Stimulated activated CD4-positive, alpha-beta T cell treated with anti-CD3 and anti-CD28 coated beads, Interleukin-1b, Interleukin-23, amount 100 ng/mL, for 48 hours (primary cell): ENCODE results near the gene CUEDC2.

Experiments used
- DNase-seq: peaks from one replicate; pipeline ENCODE4 v3.0.0-alpha.2; 2020

CUEDC2 gene, protein sequence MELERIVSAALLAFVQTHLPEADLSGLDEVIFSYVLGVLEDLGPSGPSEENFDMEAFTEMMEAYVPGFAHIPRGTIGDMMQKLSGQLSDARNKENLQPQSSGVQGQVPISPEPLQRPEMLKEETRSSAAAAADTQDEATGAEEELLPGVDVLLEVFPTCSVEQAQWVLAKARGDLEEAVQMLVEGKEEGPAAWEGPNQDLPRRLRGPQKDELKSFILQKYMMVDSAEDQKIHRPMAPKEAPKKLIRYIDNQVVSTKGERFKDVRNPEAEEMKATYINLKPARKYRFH

GRCh38 chr10:102432162-102432950 is at the start of gene CUEDC2:
TSS of gene CUEDC2 (minus strand) at chr10:102432574. CDS start at chr10:102425188, 7,386 bp downstream.
- DNase-seq: peak; percentile 97

- no peak for DNase-seq
These were observed 48.0 kb upstream of the CUEDC2 start for GRCh38 chr10:102480396-102480795.

DNA sequence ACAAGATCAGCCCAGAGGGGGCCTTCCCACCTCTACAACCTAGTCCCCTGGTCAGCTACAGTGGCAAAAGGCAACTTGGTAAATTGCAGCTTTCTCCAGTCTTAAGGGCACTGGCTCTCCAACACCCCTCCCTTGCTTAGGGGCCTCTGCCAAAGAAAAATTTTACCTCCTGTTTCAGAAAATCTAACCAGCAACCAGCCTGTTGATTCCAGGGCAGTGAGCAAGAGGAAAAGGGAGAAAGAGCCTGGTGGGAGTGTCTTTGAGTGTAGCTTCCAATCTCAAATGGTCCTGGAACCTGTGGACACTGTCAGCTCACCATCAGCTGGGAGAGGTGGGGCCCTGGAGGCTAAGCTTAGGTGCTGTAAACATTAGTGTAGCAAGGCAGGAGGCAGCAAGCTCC is 47.3 kb upstream of the CUEDC2 start:
- DNase-seq: no peak

DNA sequence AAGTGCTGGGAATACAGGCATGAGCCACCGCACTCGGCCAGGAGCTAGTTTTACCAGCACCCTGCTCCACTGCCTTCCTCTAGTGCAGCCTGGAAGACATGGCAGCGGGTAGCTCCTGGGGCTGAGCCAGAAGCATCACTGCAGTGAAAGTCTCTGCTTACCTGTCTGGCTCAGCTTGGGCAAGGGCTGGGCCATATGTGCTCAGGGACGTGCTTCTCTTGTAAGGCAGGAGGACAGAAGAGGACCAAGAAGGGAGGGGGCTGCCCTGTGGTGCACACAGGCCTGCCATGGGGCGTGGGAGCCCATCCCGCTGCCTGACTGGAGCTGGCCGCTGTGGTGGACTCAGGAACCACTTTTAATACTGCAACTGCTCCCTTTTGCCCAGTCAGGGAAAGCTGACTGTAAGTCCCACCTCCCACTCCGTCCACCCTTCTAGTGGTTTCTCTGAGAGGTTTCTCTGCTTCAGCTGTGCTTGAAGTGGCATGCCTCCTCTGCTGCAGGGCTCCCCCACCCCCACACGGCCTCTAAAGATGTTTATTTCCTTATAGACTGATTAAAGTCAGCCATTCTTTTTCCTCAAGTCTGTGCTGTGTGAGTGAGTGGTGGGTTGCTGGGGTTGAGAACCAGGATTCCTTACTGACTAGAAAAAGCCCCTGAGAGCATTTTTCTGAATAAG is 44.2 kb upstream of the CUEDC2 start:
- DNase-seq: no peak

DNA sequence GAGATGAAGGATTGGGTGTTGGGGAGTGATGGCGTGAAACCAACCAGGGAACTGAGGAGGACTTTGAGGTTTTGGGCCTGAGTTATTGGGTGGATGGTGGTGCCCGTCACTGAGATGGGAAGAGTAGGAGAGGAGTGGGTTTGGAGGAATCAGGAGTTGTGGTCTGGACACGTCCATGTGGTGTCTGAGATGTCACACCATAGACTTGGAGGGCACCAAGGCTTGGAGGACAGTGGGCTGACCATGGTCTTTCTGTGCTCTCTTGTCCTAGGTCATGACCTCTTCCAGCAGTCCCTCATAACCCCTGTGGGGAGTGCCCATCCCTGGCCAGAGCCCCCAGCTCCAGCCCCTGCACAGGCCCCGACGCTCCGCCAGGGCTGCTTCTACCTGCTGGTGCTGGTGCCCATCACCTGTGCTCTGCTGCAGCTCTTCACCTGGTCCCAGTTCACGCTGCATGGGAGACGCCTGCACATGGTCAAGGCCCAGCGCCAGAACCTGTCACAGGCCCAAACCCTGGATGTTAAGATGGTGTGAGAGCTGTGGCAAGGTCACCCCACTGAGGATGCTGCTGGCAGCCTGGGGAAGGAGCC is 43.2 kb upstream of the CUEDC2 start:
- DNase-seq: no peak

- no peak for DNase-seq
These were observed 41.3 kb upstream of the CUEDC2 start for GRCh38 chr10:102473445-102474331.

DNA sequence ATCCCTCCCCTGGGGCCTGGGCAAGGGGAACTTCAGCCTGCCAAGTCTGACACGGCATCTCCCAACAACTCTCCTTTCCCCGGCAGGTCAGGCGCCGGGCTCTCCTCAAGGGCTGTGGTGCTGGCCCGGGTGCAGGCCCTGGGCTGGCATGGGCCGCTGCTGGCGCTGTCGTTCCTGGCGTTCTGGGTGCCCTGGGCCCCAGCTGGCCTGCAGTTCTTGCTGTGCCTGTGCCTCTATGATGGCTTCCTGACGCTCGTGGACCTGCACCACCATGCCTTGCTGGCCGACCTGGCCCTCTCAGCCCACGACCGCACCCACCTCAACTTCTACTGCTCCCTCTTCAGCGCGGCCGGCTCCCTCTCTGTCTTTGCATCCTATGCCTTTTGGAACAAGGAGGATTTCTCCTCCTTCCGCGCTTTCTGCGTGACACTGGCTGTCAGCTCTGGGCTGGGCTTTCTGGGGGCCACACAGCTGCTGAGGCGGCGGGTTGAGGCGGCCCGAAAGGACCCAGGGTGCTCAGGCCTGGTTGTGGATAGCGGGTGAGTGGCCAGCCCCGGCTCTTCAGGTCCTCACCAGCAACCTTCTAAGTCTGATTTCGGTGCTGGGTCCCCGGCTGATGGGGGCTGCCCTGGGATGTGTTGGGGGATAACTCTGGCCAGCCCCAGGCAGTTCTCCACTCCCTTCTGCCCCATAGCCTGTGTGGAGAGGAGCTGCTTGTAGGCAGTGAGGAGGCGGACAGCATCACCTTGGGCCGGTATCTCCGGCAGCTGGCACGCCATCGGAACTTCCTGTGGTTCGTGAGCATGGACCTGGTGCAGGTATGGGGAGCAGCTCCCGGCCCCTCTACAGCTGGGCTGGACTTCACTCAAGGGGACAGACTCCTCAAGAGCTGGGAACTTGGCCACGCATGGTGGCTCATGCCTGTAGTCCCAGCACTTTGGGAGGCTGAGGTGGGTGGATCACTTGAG is 38.5 kb upstream of the CUEDC2 start:
- no peak for DNase-seq

DNA sequence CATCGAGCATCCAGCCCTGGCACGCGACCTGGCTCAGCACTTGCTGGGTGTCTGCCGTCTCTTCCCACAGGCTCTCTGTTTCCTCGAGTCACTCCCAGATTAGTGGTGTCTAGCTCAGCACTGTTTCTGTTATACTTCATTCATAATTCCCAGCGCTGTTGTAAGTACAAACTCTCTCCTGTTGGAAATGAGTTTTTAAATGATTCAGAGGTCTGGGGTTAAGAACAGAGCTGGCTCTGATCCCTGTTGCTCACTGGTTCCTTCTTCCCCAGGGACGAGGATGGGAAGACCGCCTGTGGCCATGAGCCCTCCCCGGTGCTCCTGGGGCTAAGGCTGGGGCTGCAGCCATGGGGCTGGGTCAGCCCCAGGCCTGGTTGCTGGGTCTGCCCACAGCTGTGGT is 36.3 kb upstream of the CUEDC2 start:
- DNase-seq: no peak

DNA sequence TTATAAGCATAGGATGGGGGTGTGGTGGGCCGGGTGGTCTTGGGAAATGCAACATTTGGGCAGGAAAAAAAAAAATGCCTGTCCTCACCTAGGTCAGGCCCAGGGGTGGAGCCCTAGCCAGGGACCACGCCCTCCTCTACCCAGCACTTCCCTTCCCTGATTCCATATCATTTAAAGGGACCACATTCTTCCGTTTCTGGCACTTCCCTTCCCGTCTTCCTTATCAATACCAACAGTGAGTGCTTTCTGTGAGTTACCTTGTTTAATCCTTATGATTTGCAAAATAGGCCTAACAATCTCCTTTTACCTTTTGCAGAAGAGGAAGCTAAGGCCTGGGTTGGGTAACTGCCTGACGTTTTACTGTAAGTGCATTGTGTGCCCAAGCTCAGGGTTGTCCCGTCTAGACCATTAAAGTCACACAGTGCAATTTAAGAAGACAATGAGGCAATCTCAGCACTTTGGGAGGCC is 35.6 kb upstream of the CUEDC2 start:
- no peak for DNase-seq

DNA sequence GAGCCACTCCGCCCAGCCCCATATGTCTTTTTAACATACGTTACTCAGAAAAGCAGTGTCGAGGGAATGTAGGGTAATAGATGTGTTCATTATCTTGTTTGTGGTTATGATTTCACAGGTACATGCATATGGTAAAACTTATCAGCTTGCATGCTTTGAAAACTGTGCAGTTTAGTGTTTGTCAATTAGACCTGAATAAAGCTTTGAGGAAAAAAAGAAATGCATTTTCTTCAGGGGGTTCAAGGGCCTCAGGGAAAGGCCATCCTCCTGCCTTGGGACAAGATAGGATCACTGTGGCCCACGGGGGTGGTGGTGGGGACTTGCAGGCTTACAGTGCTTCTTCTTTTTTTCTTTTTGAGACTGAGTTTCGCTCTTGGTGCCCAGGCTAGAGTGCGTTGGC is 34.9 kb upstream of the CUEDC2 start:
- no peak for DNase-seq

DNA sequence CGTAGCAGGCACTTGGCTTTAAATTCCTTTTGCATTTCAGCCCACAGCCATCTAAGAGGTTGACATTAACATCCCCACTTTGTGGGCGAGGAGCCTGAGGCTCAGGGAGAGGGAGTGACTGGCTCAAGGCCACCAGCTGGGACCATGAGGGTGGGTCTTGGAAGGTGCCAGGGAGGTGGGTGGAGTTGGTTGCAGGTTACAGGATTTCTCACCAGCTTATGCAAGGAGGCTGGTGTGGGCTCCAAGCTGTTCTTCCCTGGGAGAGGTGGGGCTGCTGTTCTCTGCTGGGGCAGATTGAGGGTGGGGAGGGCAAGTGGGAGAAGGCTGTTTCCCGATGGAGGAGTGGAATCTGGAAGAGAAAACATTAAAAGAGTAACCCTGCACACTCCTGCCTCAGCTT is 33.1 kb upstream of the CUEDC2 start:
- no peak for DNase-seq

DNA sequence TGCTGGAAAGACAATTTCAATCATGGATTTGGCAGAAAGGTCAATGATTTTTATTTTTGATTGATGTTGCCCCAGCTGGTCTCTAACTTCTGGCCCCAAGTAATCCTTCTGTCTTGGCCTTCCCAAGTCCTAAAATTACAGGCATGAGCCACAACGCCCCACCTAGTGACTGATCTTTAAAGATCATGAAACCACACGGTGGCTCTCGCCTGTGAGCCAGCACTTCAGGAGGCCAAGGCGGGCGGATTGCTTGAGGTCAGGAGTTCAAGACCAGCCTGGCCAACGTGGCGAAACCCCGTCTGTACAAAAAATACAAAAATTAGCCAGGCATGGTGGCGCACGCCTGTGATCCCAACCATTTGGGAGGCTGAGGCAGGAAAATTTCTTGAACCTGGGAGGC is 31.6 kb upstream of the CUEDC2 start:
- DNase-seq: no peak

- DNase-seq: no peak
These were observed 30.2 kb upstream of the CUEDC2 start for GRCh38 chr10:102462512-102463054.

GRCh38 chr10:102461187-102462054 is 29.0 kb upstream of the CUEDC2 start:
- DNase-seq: peak; percentile 93

DNA sequence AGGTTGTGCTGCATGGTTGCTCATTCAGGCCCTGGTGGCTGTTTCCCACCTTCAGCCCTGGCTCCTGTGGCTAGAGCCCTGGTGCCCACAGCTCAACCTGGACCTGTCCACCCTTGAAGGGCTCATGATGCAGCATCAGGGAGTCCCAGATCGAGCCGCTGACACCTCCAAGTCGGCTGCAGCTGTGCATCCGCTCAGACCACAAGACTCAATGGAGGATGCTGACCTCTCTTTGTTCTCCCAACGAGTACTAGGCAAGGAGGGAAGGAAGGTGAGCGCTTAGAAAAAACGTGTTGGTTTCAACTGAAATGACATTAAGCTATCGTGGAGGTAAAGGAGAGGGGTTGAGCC is 28.4 kb upstream of the CUEDC2 start:
- no peak for DNase-seq

DNA sequence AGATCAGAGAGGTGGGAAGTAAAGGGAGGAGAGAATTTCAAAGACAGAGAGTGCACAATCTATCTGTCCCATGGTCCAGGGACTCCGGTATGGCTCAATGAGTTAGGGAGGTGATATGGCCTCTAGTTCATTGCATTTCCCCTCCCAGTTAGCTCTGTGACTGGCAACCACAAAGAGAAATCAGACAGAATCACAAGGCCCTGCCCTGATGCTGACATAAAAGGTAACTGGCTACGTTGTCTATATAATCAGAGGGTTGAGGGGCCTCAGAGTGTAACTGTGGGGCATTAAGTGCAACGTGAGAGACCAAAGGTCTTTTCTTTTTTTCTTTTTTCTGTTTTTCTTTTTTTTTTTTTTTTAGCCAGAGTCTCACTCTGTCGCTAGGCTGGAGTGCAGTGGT is 26.3 kb upstream of the CUEDC2 start:
- DNase-seq: no peak

DNA sequence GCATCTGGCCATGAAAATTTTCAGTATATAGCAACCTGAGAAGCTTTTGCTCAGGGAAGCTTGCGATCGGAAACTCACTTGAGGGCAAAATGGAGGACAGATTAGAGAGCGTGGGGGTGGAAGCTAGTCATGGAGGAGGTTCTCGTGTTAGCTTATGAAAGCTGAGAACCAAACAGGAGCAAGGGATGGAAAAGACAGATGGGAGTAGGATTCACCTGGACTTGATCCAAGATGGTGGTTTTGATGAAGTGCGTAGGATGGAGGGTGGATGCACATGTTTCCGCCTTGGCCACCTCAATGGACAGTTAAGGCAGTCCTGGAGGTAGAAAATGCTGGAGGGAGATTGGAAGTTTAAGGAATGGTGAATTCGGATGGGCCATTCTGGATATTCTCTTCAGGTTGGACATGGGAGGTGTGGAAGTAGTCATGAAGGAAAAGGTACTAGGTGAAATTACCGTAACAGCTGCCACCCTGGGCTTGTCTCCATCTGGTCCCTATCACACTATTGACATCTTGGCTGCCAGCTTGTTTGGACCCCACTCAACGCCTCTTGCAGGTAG is 25.3 kb upstream of the CUEDC2 start:
- DNase-seq: no peak

DNA sequence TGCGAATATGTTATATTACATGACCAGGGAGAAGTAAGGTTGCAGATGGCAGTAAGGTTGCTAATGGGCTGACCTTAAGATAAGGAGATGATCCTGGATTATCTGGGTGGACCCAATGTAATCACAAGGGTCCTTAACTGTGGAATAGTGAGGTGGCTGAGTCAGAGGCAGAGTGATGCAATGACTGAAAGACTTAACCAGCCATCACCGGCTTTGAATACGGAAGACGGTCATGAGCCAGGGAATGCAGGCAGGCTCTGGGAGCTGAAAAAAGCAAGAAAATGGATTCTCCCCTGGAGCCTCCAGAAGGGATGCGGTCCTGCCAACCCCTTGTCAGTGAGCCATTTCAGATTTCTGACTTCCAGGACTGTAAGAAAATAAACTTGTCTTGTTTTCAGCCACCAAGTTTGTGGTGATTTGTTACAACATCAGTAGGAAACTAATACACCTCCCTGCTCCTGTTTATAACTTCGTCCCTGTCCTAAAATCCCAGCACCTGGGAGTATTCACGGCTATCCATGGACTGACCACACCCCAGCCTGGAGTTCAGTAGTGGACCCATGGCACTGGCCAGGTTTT is 23.6 kb upstream of the CUEDC2 start:
- DNase-seq: no peak
